Mesendoderm (in vitro differentiated cells): ENCODE data around the gene TMEM54.

Source experiments
- DNase-seq: peaks from one replicate; pipeline ENCODE4 v3.0.0; 2013
- H2AK5ac ChIP-seq: 2 replicates; pipeline ENCODE4 v1.6.1; 2013; ENCODE audit warnings: low read length, inconsistent platforms
- H2BK120ac ChIP-seq: 2 replicates; pipeline ENCODE4 v1.6.1; 2013; ENCODE audit warnings: low read depth, mild to moderate bottlenecking, low read length, moderate library complexity, mixed read lengths
- H2BK15ac ChIP-seq: replicated peaks from 2 replicates; pipeline ENCODE4 v1.6.1; 2013; ENCODE audit warnings: low read depth, mild to moderate bottlenecking, moderate library complexity
- H2BK5ac ChIP-seq: 2 replicates; pipeline ENCODE4 v1.6.1; 2013; ENCODE audit warnings: low read length, inconsistent platforms
- H3K18ac ChIP-seq: 2 replicates; pipeline ENCODE4 v1.6.1; 2013; ENCODE audit warnings: mild to moderate bottlenecking, low read length, mixed read lengths
- H3K23ac ChIP-seq: one replicate; pipeline ENCODE4 v1.6.1; 2013; ENCODE audit warnings: low read length
- H3K27ac ChIP-seq: 2 replicates; pipeline ENCODE4 v1.5.1; 2013; ENCODE audit warnings: low read depth, mild to moderate bottlenecking, inconsistent platforms, low read length, moderate library complexity
- H3K27me3 ChIP-seq: 2 replicates; pipeline ENCODE4 v1.6.1; 2013; ENCODE audit warnings: low read length, control low read depth, mild to moderate bottlenecking, inconsistent platforms; ENCODE audit not compliant: insufficient read depth, poor library complexity
- H3K36me3 ChIP-seq: 2 replicates; pipeline ENCODE4 v1.6.1; 2013; ENCODE audit warnings: low read length, inconsistent platforms; ENCODE audit not compliant: control insufficient read depth, insufficient read depth
- H3K4ac ChIP-seq: one replicate; pipeline ENCODE4 v1.6.1; 2013; ENCODE audit warnings: low read depth, mild to moderate bottlenecking, low read length, moderate library complexity
- H3K4me1 ChIP-seq: 2 replicates; pipeline ENCODE4 v1.6.1; 2013; ENCODE audit warnings: low read depth, low read length, inconsistent platforms; ENCODE audit not compliant: control insufficient read depth
- H3K4me2 ChIP-seq: 2 replicates; pipeline ENCODE4 v1.6.1; 2013; ENCODE audit warnings: low read length
- H3K4me3 ChIP-seq: 2 replicates; pipeline ENCODE4 v1.5.1; 2013; ENCODE audit warnings: mild to moderate bottlenecking, low read length
- H3K56ac ChIP-seq: one replicate; pipeline ENCODE4 v1.6.1; 2013; ENCODE audit warnings: low read length
- H3K79me1 ChIP-seq: 2 replicates; pipeline ENCODE4 v1.6.1; 2013; ENCODE audit warnings: low read length, inconsistent platforms
- H3K79me2 ChIP-seq: 2 replicates; pipeline ENCODE4 v1.6.1; 2013; ENCODE audit warnings: mild to moderate bottlenecking, low read length; ENCODE audit not compliant: control insufficient read depth, insufficient read depth
- H3K9ac ChIP-seq: 2 replicates; pipeline ENCODE4 v1.6.1; 2013; ENCODE audit warnings: low read length, inconsistent platforms
- H4K5ac ChIP-seq: one replicate; pipeline ENCODE4 v1.6.1; 2013; ENCODE audit warnings: low read length
- H4K8ac ChIP-seq: one replicate; pipeline ENCODE4 v1.6.1; 2013; ENCODE audit warnings: low read depth, mild to moderate bottlenecking, control low read depth, low read length, moderate library complexity
- WGBS: extraction: QIAGEN DNeasy Blood & Tissue Kit; methylation state at CpG from one replicate; pipeline ENCODE4 v1.1.7; 2013; ENCODE audit warnings: low lambda C conversion rate, missing lambda C conversion rate; ENCODE audit not compliant: insufficient coverage; ENCODE audit errors: extremely low coverage; 5-methylcytosine and 5-hydroxymethylcytosine counted together

TMEM54 gene

GRCh38 chr1:32864375-32865019 is 36.7 kb downstream of the TMEM54 start:
- no peak overlapping the region for H3K4me2 ChIP-seq
- no peak overlapping the region for H2BK120ac ChIP-seq
- no peak overlapping the region for H2AK5ac ChIP-seq
- no peaks in the 10 kb centered on the region for H3K79me1 ChIP-seq
- H3K4ac ChIP-seq = no peak overlapping the region
- no peak overlapping the region for H3K23ac ChIP-seq
- no peak overlapping the region for H3K56ac ChIP-seq
- DNase-seq = no peak
- no peak overlapping the region for H3K18ac ChIP-seq
- H3K9ac ChIP-seq = no peak overlapping the region
- no peak overlapping the region for H4K8ac ChIP-seq
- H3K79me2 ChIP-seq = no peaks in the 10 kb centered on the region
- H3K27me3 ChIP-seq = no peaks in the 10 kb centered on the region
- no peaks in the 10 kb centered on the region for H3K36me3 ChIP-seq
- H3K4me1 ChIP-seq = no peaks in the 10 kb centered on the region
- no CpG with 5 or more reads among the region's 8 CpGs for WGBS
- H2BK5ac ChIP-seq = no peak overlapping the region
- no peak overlapping the region for H2BK15ac ChIP-seq
- no peak overlapping the region for H3K4me3 ChIP-seq
- H4K5ac ChIP-seq = no peak overlapping the region
- H3K27ac ChIP-seq = no peak overlapping the region

GRCh38 chr1:32863881-32864245 is 37.3 kb downstream of the TMEM54 start:
- H3K79me2 ChIP-seq = no peaks in the 10 kb centered on the region
- no peaks in the 10 kb centered on the region for H3K4me1 ChIP-seq
- no peak overlapping the region for H3K56ac ChIP-seq
- H4K8ac ChIP-seq = no peak overlapping the region
- H3K4me3 ChIP-seq = no peak overlapping the region
- H3K23ac ChIP-seq = no peak overlapping the region
- no peak overlapping the region for H2BK15ac ChIP-seq
- no peak overlapping the region for H2AK5ac ChIP-seq
- no peak overlapping the region for H4K5ac ChIP-seq
- H3K18ac ChIP-seq = no peak overlapping the region
- H2BK120ac ChIP-seq = no peak overlapping the region
- H3K79me1 ChIP-seq = no peaks in the 10 kb centered on the region
- DNase-seq = no peak
- WGBS = no CpG with 5 or more reads among the region's 1 CpG
- H3K9ac ChIP-seq = no peak overlapping the region
- H3K4ac ChIP-seq = no peak overlapping the region
- no peak overlapping the region for H2BK5ac ChIP-seq
- no peaks in the 10 kb centered on the region for H3K27me3 ChIP-seq
- H3K36me3 ChIP-seq = no peaks in the 10 kb centered on the region
- no peak overlapping the region for H3K27ac ChIP-seq
- H3K4me2 ChIP-seq = no peak overlapping the region

GRCh38 chr1:32863218-32863880 is 37.8 kb downstream of the TMEM54 start:
- H4K5ac ChIP-seq = no peak overlapping the region
- no peak overlapping the region for H3K23ac ChIP-seq
- H3K9ac ChIP-seq = no peak overlapping the region
- no peaks in the 10 kb centered on the region for H3K4me1 ChIP-seq
- H3K18ac ChIP-seq = no peak overlapping the region
- no peak for DNase-seq
- no peak overlapping the region for H3K4me3 ChIP-seq
- H3K79me2 ChIP-seq = no peaks in the 10 kb centered on the region
- H2BK15ac ChIP-seq = no peak overlapping the region
- H4K8ac ChIP-seq = no peak overlapping the region
- no peak overlapping the region for H2BK5ac ChIP-seq
- no peak overlapping the region for H3K27ac ChIP-seq
- no peak overlapping the region for H3K4ac ChIP-seq
- H3K56ac ChIP-seq = no peak overlapping the region
- no peak overlapping the region for H2BK120ac ChIP-seq
- WGBS = no CpG with 5 or more reads among the region's 4 CpGs
- H3K36me3 ChIP-seq = no peaks in the 10 kb centered on the region
- H3K4me2 ChIP-seq = no peak overlapping the region
- H3K79me1 ChIP-seq = no peaks in the 10 kb centered on the region
- no peaks in the 10 kb centered on the region for H3K27me3 ChIP-seq
- H2AK5ac ChIP-seq = no peak overlapping the region

GRCh38 chr1:32861904-32862695 is 39.1 kb downstream of the TMEM54 start:
- H3K18ac ChIP-seq = no peak overlapping the region
- H3K79me1 ChIP-seq = no peaks in the 10 kb centered on the region
- no peak overlapping the region for H3K27ac ChIP-seq
- DNase-seq = no peak
- no peak overlapping the region for H3K4me2 ChIP-seq
- no peaks in the 10 kb centered on the region for H3K79me2 ChIP-seq
- H3K23ac ChIP-seq = no peak overlapping the region
- WGBS = no CpG with 5 or more reads among the region's 3 CpGs
- no peaks in the 10 kb centered on the region for H3K36me3 ChIP-seq
- H4K8ac ChIP-seq = no peak overlapping the region
- no peak overlapping the region for H3K4me3 ChIP-seq
- H2AK5ac ChIP-seq = no peak overlapping the region
- no peak overlapping the region for H2BK5ac ChIP-seq
- no peaks in the 10 kb centered on the region for H3K4me1 ChIP-seq
- no peak overlapping the region for H3K56ac ChIP-seq
- no peak overlapping the region for H2BK15ac ChIP-seq
- no peak overlapping the region for H2BK120ac ChIP-seq
- H3K4ac ChIP-seq = no peak overlapping the region
- H4K5ac ChIP-seq = no peak overlapping the region
- no peak overlapping the region for H3K9ac ChIP-seq
- H3K27me3 ChIP-seq = no peaks in the 10 kb centered on the region

GRCh38 chr1:32860566-32860965 is 40.6 kb downstream of the TMEM54 start:
- no peak overlapping the region for H3K23ac ChIP-seq
- H3K4me1 ChIP-seq = no peaks in the 10 kb centered on the region
- H2AK5ac ChIP-seq = no peak overlapping the region
- no peak overlapping the region for H3K4me3 ChIP-seq
- no peak overlapping the region for H2BK15ac ChIP-seq
- no peak overlapping the region for H2BK120ac ChIP-seq
- H4K8ac ChIP-seq = no peak overlapping the region
- H3K79me1 ChIP-seq = no peaks in the 10 kb centered on the region
- no peak overlapping the region for H3K9ac ChIP-seq
- no peaks in the 10 kb centered on the region for H3K27me3 ChIP-seq
- H3K56ac ChIP-seq = no peak overlapping the region
- H3K36me3 ChIP-seq = no peaks in the 10 kb centered on the region
- no peak overlapping the region for H2BK5ac ChIP-seq
- H3K4me2 ChIP-seq = no peak overlapping the region
- H3K18ac ChIP-seq = no peak overlapping the region
- no peak overlapping the region for H3K27ac ChIP-seq
- H3K4ac ChIP-seq = no peak overlapping the region
- no peaks in the 10 kb centered on the region for H3K79me2 ChIP-seq
- no peak overlapping the region for H4K5ac ChIP-seq
- no peak for DNase-seq
